PC-9 (cell line): ENCODE measurements around the gene NDUFB4. TPM values are rescaled to one million over a fixed set of nuclear protein-coding genes. Genes with fewer than 3 reads are reported as not detected.

Experiments
- Bru-seq: library from RNA; stranded (reverse); fragments of 400-500 nt; gene quantifications from one replicate; lab custom pipeline; 2021; lab: Mats Ljungman, UMichigan
- BruChase-seq, 2 experiments: library from RNA; stranded (reverse); fragments of 400-500 nt; gene quantifications; one replicate each; lab custom pipeline; 2021; lab: Mats Ljungman, UMichigan
- BruUV-seq: library from RNA; stranded (reverse); fragments of 400-500 nt; replicated peaks from 2 replicates; lab custom pipeline; 2021; lab: Mats Ljungman, UMichigan
- CTCF ChIA-PET: fragments of 300-600 bp; sonication (Branson Sonifier 250); formaldehyde crosslinking; loops from one replicate; lab custom pipeline; 2022; ENCODE audit warnings: antibody characterized with exemption; lab: Charles Lee
- POLR2A ChIA-PET: fragments of 300-600 bp; sonication (Branson Sonifier 250); formaldehyde crosslinking; loops from one replicate; lab custom pipeline; 2022; ENCODE audit warnings: antibody characterized with exemption; ENCODE audit not compliant: unreplicated experiment; lab: Charles Lee
- DNase-seq, 2 experiments: peaks; one replicate each; pipeline versions ENCODE4 v3.0.0 to v3.0.0-alpha.2; 2015 to 2022; ENCODE audit warnings: mixed read lengths in 1 of 2
- H2AFZ ChIP-seq: fragments of 200-600 bp; sonication (generic); 2 replicates; pipeline ENCODE4 v1.8.1; 2017; ENCODE audit warnings: antibody characterized with exemption
- H3F3A ChIP-seq: fragments of 200-600 bp; sonication (generic); 2 replicates; pipeline ENCODE4 v1.8.1; 2017; ENCODE audit warnings: antibody characterized with exemption, mild to moderate bottlenecking, low read depth; ENCODE audit not compliant: insufficient read depth
- H3K27ac ChIP-seq: fragments of 200-600 bp; sonication (generic); 2 replicates; pipeline ENCODE4 v1.6.1; 2016; ENCODE audit warnings: mixed run types
- H3K27me3 ChIP-seq: fragments of 200-600 bp; sonication (generic); 2 replicates; pipeline ENCODE4 v1.6.1; 2016; ENCODE audit warnings: low read depth, mixed run types; ENCODE audit not compliant: insufficient read depth
- H3K36me3 ChIP-seq: fragments of 200-600 bp; sonication (generic); 2 replicates; pipeline ENCODE4 v1.6.1; 2016; ENCODE audit warnings: low read depth, mixed run types
- H3K4me1 ChIP-seq: fragments of 200-600 bp; sonication (generic); replicated peaks from 2 replicates; pipeline ENCODE4 v1.6.1; 2016; ENCODE audit warnings: mixed run types; ENCODE audit not compliant: insufficient read depth
- H3K4me2 ChIP-seq: fragments of 200-600 bp; sonication (generic); 2 replicates; pipeline ENCODE4 v1.6.1; 2017; ENCODE audit warnings: mixed run types
- H3K4me3 ChIP-seq: fragments of 200-600 bp; sonication (generic); 2 replicates; pipeline ENCODE4 v1.6.1; 2016; ENCODE audit warnings: mixed run types
- H3K79me2 ChIP-seq: fragments of 200-600 bp; sonication (generic); 2 replicates; pipeline ENCODE4 v1.6.1; 2017; ENCODE audit warnings: low read depth, mixed run types
- H3K9me2 ChIP-seq: fragments of 200-600 bp; sonication (generic); 2 replicates; pipeline ENCODE4 v1.8.1; 2017; ENCODE audit warnings: mild to moderate bottlenecking; ENCODE audit not compliant: insufficient read depth
- H3K9me3 ChIP-seq: fragments of 200-600 bp; sonication (generic); 2 replicates; pipeline ENCODE4 v1.8.1; 2016; ENCODE audit warnings: low read depth; ENCODE audit not compliant: insufficient read depth
- H4K20me1 ChIP-seq: fragments of 200-600 bp; sonication (generic); 2 replicates; pipeline ENCODE4 v1.8.1; 2017; ENCODE audit not compliant: insufficient read depth
- EZH2 ChIP-seq: fragments of 200-600 bp; sonication (generic); IDR thresholded peaks from 2 replicates; pipeline ENCODE4 v1.8.0; 2017; ENCODE audit warnings: antibody characterized with exemption, low read depth
- intact Hi-C: fragments of 100-400 bp; cut with micrococcal nuclease; formaldehyde crosslinking; loops from one replicate; pipeline ENCODE4 v1.10.0; 2022; ENCODE audit not compliant: unreplicated experiment
- long read RNA-seq: library from polyadenylated mRNA; stranded (forward); transcript quantifications from one replicate; pipeline ENCODE4 v2.0.0, GENCODE V29; 2022
- total RNA-seq: library from RNA; stranded (reverse); gene quantifications from 2 replicates; pipeline ENCODE4 v1.2.3, GENCODE V29; 2021
- TF ChIP-seq, protein P1 (sequence below): fragments of 200-600 bp; sonication (generic); conservative IDR thresholded peaks from 2 replicates; pipeline ENCODE4 v1.6.1; 2017; ENCODE audit warnings: mixed run types, antibody characterized with exemption, mild to moderate bottlenecking, moderate library complexity

Gene NDUFB4
- 152 and 217 TPM in 2 replicates for total RNA-seq
- Bru-seq, nascent RNA = percentile 96 among the genes with signal in this experiment
- percentile 94 among the genes with signal in this experiment for BruChase-seq, experiment 1, labeled RNA remaining after a 2-hour chase
- BruChase-seq, experiment 2, labeled RNA remaining after a 6-hour chase = percentile 94 among the genes with signal in this experiment
- long read RNA-seq, transcript NDUFB4-206 (2 exons, 425 nt) = minor isoform, 22 of 422 reads
- long read RNA-seq, transcript NDUFB4-201 (3 exons, 671 nt) = major isoform, 390 of 422 reads
- long read RNA-seq, partial matches to known transcripts = 2 of 422 reads
- long read RNA-seq, other reads (novel, unspliced or antisense) = 3 of 422 reads

DNA sequence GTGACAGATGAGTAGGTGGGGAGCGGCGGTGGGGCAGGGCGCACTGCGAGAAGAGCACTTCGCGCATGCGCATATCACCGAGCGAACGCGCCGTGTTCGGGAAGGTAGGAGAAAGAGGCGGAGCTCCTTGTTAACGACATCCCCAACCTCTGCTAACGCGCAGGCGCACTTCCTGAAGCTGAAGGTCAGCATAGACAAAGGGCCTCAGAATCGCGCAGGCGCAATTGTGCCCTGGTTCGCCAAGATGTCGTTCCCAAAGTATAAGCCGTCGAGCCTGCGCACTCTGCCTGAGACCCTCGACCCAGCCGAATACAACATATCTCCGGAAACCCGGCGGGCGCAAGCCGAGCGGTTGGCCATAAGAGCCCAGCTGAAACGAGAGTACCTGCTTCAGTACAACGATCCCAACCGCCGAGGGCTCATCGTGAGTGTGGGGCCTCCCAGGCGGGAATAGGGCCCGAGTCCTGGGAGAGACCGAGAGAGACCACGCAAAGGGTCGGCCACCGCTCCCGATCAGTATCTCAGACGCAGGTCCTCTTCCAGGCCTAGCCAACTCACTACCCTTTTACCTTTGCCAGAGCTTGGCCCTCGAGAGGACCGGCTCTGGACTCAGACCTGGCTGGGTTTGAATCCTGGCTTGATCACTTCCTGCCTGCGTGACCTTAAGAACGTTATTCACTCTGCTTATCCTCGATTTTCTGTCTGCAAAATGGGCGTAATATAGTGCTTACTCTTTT is at the start of gene NDUFB4:
Gene NDUFB4, plus strand, starts transcription at position 221 of the 737 bp plus-strand sequence. Its CDS starts 24 bp downstream, at position 245.
- H4K20me1 ChIP-seq = peaks cover 10% of the 10 kb centered on the region; the same call in 1 of the 2 replicates
- peak within 1 kb of the TSS; percentile 94 for H2AFZ ChIP-seq
- no peaks in the 10 kb centered on the region for H3K27me3 ChIP-seq
- intact Hi-C loops = loop anchor here (2.0 kb wide), 1 partner anchor 147 kb away; the partner anchor contains the start of genes GTF2E1 and RABL3
- peaks cover 25% of the 10 kb centered on the region for H3K36me3 ChIP-seq
- CTCF ChIA-PET = interaction anchor here (1.4 to 1.5 kb wide), 2 partner anchors 37 to 199 kb away, joined by 3 to 5 read pairs; no protein-coding TSS in a partner anchor
- H3K9me2 ChIP-seq = no peaks in the 10 kb centered on the region
- H3K9me3 ChIP-seq = no peaks in the 10 kb centered on the region
- no peak for TF ChIP-seq EZH2
- TF ChIP-seq, protein P1, sequence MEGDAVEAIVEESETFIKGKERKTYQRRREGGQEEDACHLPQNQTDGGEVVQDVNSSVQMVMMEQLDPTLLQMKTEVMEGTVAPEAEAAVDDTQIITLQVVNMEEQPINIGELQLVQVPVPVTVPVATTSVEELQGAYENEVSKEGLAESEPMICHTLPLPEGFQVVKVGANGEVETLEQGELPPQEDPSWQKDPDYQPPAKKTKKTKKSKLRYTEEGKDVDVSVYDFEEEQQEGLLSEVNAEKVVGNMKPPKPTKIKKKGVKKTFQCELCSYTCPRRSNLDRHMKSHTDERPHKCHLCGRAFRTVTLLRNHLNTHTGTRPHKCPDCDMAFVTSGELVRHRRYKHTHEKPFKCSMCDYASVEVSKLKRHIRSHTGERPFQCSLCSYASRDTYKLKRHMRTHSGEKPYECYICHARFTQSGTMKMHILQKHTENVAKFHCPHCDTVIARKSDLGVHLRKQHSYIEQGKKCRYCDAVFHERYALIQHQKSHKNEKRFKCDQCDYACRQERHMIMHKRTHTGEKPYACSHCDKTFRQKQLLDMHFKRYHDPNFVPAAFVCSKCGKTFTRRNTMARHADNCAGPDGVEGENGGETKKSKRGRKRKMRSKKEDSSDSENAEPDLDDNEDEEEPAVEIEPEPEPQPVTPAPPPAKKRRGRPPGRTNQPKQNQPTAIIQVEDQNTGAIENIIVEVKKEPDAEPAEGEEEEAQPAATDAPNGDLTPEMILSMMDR = no peak
- H3F3A ChIP-seq = peaks cover 9% of the 10 kb centered on the region
- POLR2A ChIA-PET = interaction anchor here (0.6 to 1.1 kb wide), 12 partner anchors 15 to 1353 kb away, joined by 3 to 8 read pairs (median 3); no protein-coding TSS in a partner anchor
- H3K79me2 ChIP-seq = peaks cover 19% of the 10 kb centered on the region
- TSS peak; percentile 65 for BruUV-seq
- H3K27ac ChIP-seq = peak within 1 kb of the TSS; percentile 73
- peak; percentile 95 to 97 for DNase-seq
- H3K4me3 ChIP-seq = peak within 1 kb of the TSS; percentile 100
- H3K4me1 ChIP-seq = peaks cover 6% of the 10 kb centered on the region; the same call in 1 of the 2 replicates
- peak within 1 kb of the TSS; percentile 86 for H3K4me2 ChIP-seq

DNA sequence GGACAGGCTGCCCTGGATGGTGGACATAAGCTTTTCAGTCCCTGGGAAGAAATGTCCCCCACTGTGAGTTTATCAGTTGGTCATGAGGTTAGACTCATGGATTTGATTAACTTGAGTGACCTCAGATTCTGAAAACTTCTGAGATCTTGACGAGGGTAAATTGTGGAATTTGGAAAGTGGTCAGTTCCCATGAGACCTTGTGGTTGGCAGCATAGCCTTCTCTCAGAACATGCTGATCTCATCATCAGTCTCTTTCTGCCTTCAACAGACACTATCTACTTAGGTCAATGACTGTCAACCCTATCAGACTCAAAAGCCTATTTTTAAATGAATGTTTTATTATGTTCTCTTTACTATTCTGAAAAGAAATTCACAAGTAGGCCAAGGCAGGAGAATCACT is 45.6 kb upstream of the NDUFB4 start:
- H4K20me1 ChIP-seq = no peaks in the 10 kb centered on the region
- CTCF ChIA-PET = no interaction called here
- intact Hi-C loops = loop anchor here (2.0 to 10.0 kb wide), 2 partner anchors 24 to 456 kb away; partner anchors contain the start of gene GSK3B
- H3K4me1 ChIP-seq = no peaks in the 10 kb centered on the region
- no peak for TF ChIP-seq EZH2
- TF ChIP-seq, protein P1 = no peak
- no peaks in the 10 kb centered on the region for H3K36me3 ChIP-seq
- BruUV-seq = no TSS peak
- POLR2A ChIA-PET = no interaction called here
- H3K27me3 ChIP-seq = no peaks in the 10 kb centered on the region
- no peak overlapping the region for H3K27ac ChIP-seq
- no peak overlapping the region for H3K4me2 ChIP-seq
- no peaks in the 10 kb centered on the region for H3K9me2 ChIP-seq
- H3K4me3 ChIP-seq = no peak overlapping the region
- DNase-seq = no peak
- H3K79me2 ChIP-seq = no peaks in the 10 kb centered on the region
- H2AFZ ChIP-seq = no peak overlapping the region
- H3K9me3 ChIP-seq = no peaks in the 10 kb centered on the region
- H3F3A ChIP-seq = no peaks in the 10 kb centered on the region
